Measurements from ENCODE around the gene HRH3.

HRH3 gene

GRCh38 chr20:62222266-62222850 lies 2.3 kb upstream of the HRH3 start:
- no peak for DNase-seq
- intact Hi-C loops (cut with DNase I), result no loop called here

GRCh38 chr20:62220666-62221568 lies 839 bp upstream of the HRH3 start:
- peak in 34 of 42 donors; percentile 20 to 83 (median 60) for DNase-seq
- intact Hi-C loops (cut with DNase I), result loop anchor here (2.0 kb wide), 1 partner anchor 16 kb away; no protein-coding TSS in a partner anchor

GRCh38 chr20:62219101-62219991 lies 732 bp downstream of the HRH3 start:
- intact Hi-C loops (cut with DNase I), result no loop called here
- DNase-seq, result peak in 37 of 42 donors; percentile 38 to 82 (median 62)

- intact Hi-C loops (cut with DNase I), result no loop called here
- DNase-seq, result no peak
Observed at GRCh38 chr20:62217913-62218773, 1.9 kb downstream of the HRH3 start.

- intact Hi-C loops (cut with DNase I), result no loop called here
- no peak for DNase-seq
Observed at GRCh38 chr20:62216636-62217566, 3.2 kb downstream of the HRH3 start.

- intact Hi-C loops (cut with DNase I), result no loop called here
- DNase-seq, result no peak
Observed at GRCh38 chr20:62215991-62216635, 4.0 kb downstream of the HRH3 start.

GRCh38 chr20:62215020-62215990 lies 4.8 kb downstream of the HRH3 start:
- intact Hi-C loops (cut with DNase I), result no loop called here
- DNase-seq, result peak in 34 of 42 donors; percentile 36 to 86 (median 62)

- DNase-seq, result no peak
- intact Hi-C loops (cut with DNase I), result no loop called here
Observed at GRCh38 chr20:62214067-62214466, 6.0 kb downstream of the HRH3 start.

- intact Hi-C loops (cut with DNase I), result no loop called here
- no peak for DNase-seq
Observed at GRCh38 chr20:62212299-62212698, 7.8 kb downstream of the HRH3 start.

- no peak for DNase-seq
- intact Hi-C loops (cut with DNase I), result no loop called here
Observed at GRCh38 chr20:62211769-62212288, 8.2 kb downstream of the HRH3 start.

GRCh38 chr20:62211216-62211615 lies 8.9 kb downstream of the HRH3 start:
- intact Hi-C loops (cut with DNase I), result no loop called here
- DNase-seq, result no peak

- DNase-seq, result no peak
- intact Hi-C loops (cut with DNase I), result no loop called here
Observed at GRCh38 chr20:62210496-62210855, 9.6 kb downstream of the HRH3 start.

- no peak for DNase-seq
- intact Hi-C loops (cut with DNase I), result no loop called here
Observed at GRCh38 chr20:62209850-62210495, 10.1 kb downstream of the HRH3 start.

GRCh38 chr20:62208795-62209755 lies 11.0 kb downstream of the HRH3 start:
- intact Hi-C loops (cut with DNase I), result no loop called here
- no peak for DNase-seq
